HUES6 (cell line): Measurements from ENCODE around the gene CFAP74.

Experiments used
- H3K27ac ChIP-seq: 2 replicates; pipeline ENCODE4 v1.7.0; 2013; ENCODE audit warnings: low read depth, mild to moderate bottlenecking, low read length, inconsistent platforms
- H3K27me3 ChIP-seq: 2 replicates; pipeline ENCODE4 v1.6.1; 2013; ENCODE audit warnings: low read length; ENCODE audit not compliant: control insufficient read depth, insufficient read depth
- H3K36me3 ChIP-seq: 2 replicates; pipeline ENCODE4 v1.6.1; 2013; ENCODE audit warnings: low read length; ENCODE audit not compliant: control insufficient read depth, insufficient read depth
- H3K4me1 ChIP-seq: 2 replicates; pipeline ENCODE4 v1.6.1; 2013; ENCODE audit warnings: low read length; ENCODE audit not compliant: control insufficient read depth, insufficient read depth
- H3K4me3 ChIP-seq: 2 replicates; pipeline ENCODE4 v1.5.1; 2013; ENCODE audit warnings: low read depth, low read length
- H3K9ac ChIP-seq: one replicate; pipeline ENCODE4 v1.6.1; 2013; ENCODE audit warnings: mild to moderate bottlenecking, low read length
- H3K9me3 ChIP-seq: 2 replicates; pipeline ENCODE4 v1.6.1; 2013; ENCODE audit warnings: low read depth, low read length; ENCODE audit not compliant: control insufficient read depth, insufficient read depth

CFAP74 gene

DNA sequence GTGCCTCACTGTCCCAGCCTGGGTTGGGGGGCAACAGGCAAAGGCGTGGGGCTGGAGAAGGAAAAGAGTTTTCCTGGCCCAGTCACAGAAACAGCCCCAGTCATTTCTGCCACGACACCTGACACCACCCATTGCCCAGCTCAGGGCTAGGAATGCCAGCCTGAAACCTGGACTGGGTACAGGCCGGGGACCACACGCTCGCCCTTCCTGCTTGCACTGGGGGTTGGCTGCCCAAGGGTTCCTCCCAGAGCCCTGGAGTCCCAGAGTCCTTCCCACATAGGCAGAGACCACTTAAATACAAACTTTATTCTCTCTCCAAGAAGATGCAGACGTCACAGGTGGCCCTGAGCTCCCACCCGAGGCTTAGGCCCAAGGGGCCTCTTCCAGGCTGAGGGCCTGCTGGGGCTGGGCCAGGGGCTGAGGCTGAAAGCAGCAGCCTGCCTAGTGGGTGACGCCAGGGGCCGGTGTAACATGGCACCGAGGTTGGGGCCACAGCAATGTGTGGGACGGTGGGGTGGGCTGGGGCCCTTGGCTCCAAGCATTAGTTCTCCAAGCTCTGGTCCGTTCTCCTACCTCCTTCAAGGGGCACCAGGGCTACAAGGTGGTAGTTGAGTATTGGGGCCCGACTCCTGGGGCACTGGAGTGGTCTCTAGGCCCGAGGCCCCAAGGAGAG is 86.1 kb downstream of the CFAP74 start:
- peaks cover 13% of the 10 kb centered on the region; the same call in 1 of the 2 replicates for H3K27me3 ChIP-seq
- no peaks in the 10 kb centered on the region for H3K36me3 ChIP-seq
- H3K4me1 ChIP-seq = peaks cover 21% of the 10 kb centered on the region
- H3K9me3 ChIP-seq = no peaks in the 10 kb centered on the region
- H3K4me3 ChIP-seq = no peak overlapping the region
- H3K9ac ChIP-seq = no peak overlapping the region
- H3K27ac ChIP-seq = no peak overlapping the region

DNA sequence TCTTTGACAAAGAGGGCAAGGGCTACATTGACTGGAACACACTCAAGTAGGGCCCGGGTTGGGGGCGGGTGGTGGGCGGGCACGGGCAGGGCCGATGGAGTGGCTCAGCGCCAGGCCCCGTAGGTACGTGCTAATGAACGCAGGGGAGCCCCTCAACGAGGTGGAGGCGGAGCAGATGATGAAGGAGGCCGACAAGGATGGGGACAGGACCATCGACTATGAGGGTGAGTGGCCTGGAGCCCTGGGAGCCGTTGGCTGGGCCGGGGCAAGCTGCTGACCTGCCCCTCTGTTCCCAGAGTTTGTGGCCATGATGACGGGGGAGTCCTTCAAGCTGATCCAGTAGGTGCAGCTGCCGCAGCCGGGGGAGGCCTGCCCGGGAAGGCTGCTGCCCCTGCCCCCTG is 86.7 kb downstream of the CFAP74 start:
- no peaks in the 10 kb centered on the region for H3K9me3 ChIP-seq
- H3K4me1 ChIP-seq = peaks cover 21% of the 10 kb centered on the region
- H3K36me3 ChIP-seq = no peaks in the 10 kb centered on the region
- H3K27me3 ChIP-seq = peaks cover 13% of the 10 kb centered on the region; the same call in 1 of the 2 replicates
- H3K4me3 ChIP-seq = no peak overlapping the region
- H3K9ac ChIP-seq = no peak overlapping the region
- no peak overlapping the region for H3K27ac ChIP-seq

DNA sequence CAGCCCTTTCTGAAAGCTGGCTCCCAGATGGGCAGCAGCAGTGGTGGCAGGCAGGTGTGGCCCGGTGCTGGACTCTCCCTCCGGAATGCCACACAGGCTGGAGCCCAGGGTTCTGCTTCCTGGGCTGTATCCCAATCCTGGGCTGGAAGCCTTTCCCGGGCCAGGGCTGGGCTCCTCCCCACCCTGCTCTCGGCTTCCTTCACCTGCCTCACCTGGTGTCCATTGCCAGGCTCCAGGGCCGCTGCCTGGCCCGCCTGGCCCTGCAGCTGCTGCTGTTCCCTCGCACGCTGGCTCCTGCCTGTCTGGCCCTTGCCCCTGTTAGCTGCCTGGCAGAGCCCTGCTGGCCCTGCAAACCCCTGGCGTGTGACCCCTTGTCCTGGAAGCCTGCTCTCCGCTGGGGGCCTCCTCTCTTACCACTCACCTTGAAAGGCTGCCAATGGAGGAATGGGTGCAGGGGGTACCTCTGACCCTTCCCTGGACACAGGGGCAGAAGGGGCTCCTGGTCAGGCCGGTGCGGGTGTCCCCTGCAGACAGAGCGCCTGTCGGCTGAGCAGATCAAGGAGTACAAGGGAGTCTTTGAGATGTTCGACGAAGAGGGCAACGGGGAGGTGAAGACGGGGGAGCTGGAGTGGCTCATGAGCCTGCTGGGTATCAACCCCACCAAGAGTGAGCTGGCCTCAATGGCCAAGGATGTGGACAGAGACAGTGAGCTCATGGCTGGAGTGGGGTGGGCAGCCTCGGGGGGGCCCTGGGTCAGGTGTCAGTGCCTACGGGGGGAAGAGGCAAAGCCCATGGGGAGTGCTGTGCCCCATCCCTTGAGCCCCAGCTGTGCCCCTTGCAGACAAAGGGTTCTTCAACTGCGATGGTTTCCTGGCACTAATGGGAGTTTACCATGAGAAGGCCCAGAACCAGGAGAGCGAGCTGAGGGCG is 87.4 kb downstream of the CFAP74 start:
- H3K4me3 ChIP-seq = no peak overlapping the region
- H3K9ac ChIP-seq = no peak overlapping the region
- no peaks in the 10 kb centered on the region for H3K9me3 ChIP-seq
- H3K4me1 ChIP-seq = peaks cover 21% of the 10 kb centered on the region
- H3K27ac ChIP-seq = no peak overlapping the region
- no peaks in the 10 kb centered on the region for H3K36me3 ChIP-seq
- peaks cover 13% of the 10 kb centered on the region; the same call in 1 of the 2 replicates for H3K27me3 ChIP-seq

DNA sequence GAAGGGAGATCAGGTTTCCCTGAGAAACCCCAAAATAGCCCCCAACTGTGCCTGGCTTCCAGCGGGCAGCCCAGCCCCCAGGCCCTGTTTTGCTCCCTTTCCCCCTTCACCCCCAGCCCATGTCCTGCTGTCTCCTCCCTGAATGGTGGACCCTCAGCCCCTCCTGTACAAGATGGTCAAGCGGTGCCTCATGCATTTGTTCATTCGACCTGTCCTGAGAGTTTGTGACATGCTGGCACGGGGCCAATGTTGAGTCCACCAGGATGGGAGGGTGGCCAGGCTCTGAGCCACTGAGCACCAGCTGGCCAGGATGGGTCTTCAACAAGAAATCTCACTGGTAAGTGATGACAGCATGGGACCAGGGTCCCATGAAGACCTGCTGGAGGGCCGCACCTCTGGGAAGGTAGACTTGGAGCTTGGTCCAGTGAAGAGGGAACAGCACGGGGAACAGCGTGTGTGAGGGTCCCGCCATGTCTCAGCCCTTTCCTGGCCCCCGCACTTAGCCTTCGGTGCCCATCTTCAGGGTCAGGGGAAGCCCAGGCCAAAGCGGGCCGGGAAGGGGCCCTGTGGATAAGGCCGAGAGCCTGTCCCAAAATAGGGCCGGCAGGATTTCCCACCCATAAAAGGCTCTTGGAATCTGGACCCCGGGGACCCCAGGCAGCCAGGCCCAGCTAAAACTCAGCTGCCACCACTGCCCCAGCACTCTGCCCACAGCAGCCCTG is 88.5 kb downstream of the CFAP74 start, which contains the start of gene CALML6:
Gene CALML6 (plus strand): TSS at position 290 of the 722 bp plus-strand sequence. CDS start 21 bp downstream, at position 311.
- Histone ChIP-seq H3K9ac (no peak within 1 kb of the TSS), H3K36me3 (no peaks in the 10 kb centered on the region), H3K4me1 (peaks cover 21% of the 10 kb centered on the region), H3K27me3 (peaks cover 10% of the 10 kb centered on the region; the same call in 1 of the 2 replicates), H3K4me3 (no peak within 1 kb of the TSS), H3K27ac (no peak within 1 kb of the TSS), H3K9me3 (no peaks in the 10 kb centered on the region)

DNA sequence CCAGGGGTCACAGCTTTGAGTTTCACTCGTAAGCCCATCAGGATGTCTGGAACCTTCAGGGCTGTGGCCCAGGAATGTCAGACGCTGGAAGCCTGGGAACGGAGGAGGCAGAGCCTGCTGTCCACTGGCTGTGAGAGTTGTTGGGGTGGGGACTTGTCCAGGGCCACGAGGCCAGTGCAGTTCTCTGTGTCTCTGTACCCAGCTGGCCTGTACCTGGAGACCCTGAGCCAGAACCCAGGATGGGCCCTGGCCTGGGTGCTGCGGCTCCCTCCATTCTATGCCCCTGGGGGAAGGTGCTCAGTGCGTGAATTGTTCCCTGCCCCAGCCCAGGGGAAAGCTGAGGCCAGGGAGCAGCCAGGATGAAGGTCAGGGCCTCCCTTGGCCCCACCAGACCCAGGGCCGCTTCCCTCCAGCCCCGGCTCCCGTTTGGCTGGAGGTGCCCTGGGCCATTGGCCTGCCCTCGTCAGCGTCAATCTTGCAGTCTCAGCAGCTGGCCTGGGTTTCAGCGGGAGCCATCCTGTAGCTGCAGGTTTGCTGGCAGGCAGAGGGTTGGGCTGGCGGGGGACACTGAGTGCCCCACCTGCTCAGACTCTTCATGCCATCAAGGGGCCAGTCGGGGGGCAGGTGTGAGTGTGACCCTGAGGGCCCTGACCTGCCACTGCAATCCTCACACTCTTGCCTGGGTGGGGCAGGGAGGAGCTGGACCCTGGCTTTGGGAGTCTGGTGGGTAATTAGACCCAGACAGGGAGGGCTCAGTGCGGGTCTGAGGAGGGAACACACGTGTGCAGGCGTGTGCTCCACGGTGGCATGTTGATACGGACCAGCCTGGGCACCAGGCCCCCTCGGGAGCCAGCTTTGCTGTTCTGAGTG is 89.2 kb downstream of the CFAP74 start:
- no peak overlapping the region for H3K4me3 ChIP-seq
- peaks cover 9% of the 10 kb centered on the region; the same call in 1 of the 2 replicates for H3K27me3 ChIP-seq
- no peaks in the 10 kb centered on the region for H3K36me3 ChIP-seq
- H3K4me1 ChIP-seq = peaks cover 20% of the 10 kb centered on the region
- H3K9ac ChIP-seq = no peak overlapping the region
- no peak overlapping the region for H3K27ac ChIP-seq
- no peaks in the 10 kb centered on the region for H3K9me3 ChIP-seq

DNA sequence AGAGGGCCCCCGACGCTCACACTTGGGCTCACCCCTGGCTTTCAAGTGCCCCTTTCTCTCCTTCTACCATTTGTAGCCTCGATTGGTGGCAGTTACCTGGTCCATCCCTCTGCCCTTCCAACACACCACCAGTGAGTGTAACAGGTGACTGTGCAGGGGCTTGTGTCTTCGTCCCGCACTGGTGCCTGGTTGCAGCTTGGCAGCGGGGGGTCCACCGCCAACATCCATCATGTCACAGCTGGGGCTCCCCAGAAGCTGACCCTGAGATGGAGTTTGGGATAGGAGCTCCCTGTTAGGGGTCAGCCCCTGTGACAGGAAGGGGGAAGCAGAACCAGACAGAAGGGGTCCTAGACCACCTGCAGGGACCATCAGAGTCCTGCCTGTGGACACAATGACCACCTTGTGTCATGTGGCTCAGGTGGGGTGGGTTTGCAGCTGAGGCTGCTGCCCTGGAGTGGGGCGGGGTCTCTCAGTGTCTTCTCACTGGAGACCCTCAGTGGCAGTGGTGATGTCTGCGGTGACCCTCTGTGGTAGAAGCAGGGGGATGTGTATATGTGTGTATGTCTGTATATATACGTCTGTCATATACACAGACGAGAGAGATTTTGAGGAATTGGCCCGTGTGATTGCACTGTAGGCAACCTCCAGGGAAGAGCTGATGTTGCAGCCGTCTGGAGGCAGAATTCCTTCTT is 92.1 kb downstream of the CFAP74 start:
- no peak overlapping the region for H3K9ac ChIP-seq
- H3K4me1 ChIP-seq = peaks cover 23% of the 10 kb centered on the region; the same call in 1 of the 2 replicates
- H3K27me3 ChIP-seq = no peaks in the 10 kb centered on the region; the same call in 1 of the 2 replicates
- no peak overlapping the region for H3K27ac ChIP-seq
- H3K36me3 ChIP-seq = no peaks in the 10 kb centered on the region
- H3K9me3 ChIP-seq = no peaks in the 10 kb centered on the region
- H3K4me3 ChIP-seq = no peak overlapping the region

DNA sequence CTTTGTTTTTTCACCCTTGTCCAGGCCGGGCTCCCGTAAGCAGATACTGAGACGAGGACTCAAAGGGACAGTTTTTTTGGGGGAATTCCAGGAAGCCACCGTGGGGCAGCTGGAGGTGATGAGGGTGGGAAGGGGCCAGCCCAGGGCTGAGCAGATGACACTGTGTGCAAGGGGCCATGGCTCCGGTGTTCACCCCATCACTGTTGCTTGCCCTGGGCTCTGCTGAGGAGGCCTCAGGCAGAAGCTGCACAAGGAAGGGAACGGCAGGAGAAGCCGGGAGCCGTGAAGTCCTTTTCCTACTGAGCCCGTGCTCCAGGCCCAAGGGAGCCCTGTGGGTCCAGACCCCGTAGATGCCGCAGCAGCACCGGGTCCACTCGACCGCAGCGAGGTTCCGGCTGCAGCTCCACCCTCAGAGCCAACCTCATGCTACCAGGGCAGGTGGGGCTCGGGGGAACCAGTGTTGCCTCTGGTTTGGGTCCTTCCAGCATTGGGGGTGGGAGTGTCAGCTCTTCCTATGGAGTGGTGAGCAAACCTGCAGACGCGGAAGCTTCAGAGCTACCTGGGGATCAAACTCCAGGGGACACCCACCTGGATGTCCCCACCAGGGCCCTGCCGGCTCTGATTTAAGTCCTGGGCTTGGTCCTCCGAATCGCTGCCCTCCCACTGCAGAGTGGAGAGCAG is 92.8 kb downstream of the CFAP74 start:
- Histone ChIP-seq H3K4me3 (no peak overlapping the region), H3K27me3 (no peaks in the 10 kb centered on the region; the same call in 1 of the 2 replicates), H3K9me3 (no peaks in the 10 kb centered on the region), H3K4me1 (peaks cover 23% of the 10 kb centered on the region; the same call in 1 of the 2 replicates), H3K27ac (no peak overlapping the region), H3K36me3 (no peaks in the 10 kb centered on the region), H3K9ac (no peak overlapping the region)

DNA sequence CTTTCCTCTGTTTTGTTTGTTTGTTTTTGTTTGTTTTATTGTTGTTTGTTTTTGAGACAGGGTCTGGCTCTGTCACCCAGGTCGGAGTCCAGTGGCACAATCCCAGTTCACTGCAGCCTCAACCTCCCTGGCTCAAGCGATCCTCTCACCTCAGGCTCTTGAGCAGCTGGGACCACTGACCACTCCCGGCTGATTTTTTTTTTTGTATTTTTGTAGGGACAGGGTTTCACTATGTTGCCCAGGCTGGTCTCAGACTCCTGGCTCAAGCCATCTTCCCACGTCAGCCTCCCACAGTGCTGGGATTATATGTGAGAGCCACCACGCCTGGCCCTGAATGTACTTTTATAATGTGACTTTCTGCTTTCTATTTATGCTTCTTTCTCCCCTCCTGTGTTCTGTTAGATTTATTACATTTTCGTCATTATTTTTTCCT is 93.5 kb downstream of the CFAP74 start:
- H3K4me1 ChIP-seq = peaks cover 23% of the 10 kb centered on the region; the same call in 1 of the 2 replicates
- H3K9ac ChIP-seq = peak overlapping the region; percentile 23
- H3K27ac ChIP-seq = no peak overlapping the region
- H3K4me3 ChIP-seq = peak overlapping the region; percentile 63
- H3K27me3 ChIP-seq = no peaks in the 10 kb centered on the region
- no peaks in the 10 kb centered on the region for H3K36me3 ChIP-seq
- no peaks in the 10 kb centered on the region for H3K9me3 ChIP-seq

DNA sequence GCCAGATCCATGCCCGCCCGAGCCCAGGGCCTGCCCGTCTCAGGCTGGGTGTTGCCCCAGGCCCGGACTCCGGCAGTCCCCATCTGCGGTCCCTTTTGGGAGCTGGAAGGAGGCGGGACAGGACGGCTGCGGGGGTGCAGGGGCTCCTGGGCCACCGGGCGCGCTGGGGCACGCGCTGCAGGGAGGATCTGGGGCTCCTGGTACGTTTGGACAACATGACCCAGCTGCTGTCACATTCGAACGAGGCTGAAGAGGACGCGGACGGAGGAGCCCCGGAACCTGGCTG is 95.1 kb downstream of the CFAP74 start:
- H3K36me3 ChIP-seq = no peaks in the 10 kb centered on the region
- H3K27ac ChIP-seq = no peak overlapping the region; the same call in 1 of the 2 replicates
- H3K9me3 ChIP-seq = no peaks in the 10 kb centered on the region
- peaks cover 19% of the 10 kb centered on the region; the same call in 1 of the 2 replicates for H3K4me1 ChIP-seq
- no peaks in the 10 kb centered on the region for H3K27me3 ChIP-seq
- peak overlapping the region; percentile 51 for H3K9ac ChIP-seq
- H3K4me3 ChIP-seq = peak overlapping the region; percentile 73
